Left lung (tissue), 10 donors: Measurements from ENCODE around the gene ZNF442. TPM values are rescaled to one million over a fixed set of nuclear protein-coding genes. Genes with fewer than 3 reads are reported as not detected.
"Not testable (repeated sequence)": the region's sequence is repeated elsewhere in the genome, so short reads cannot be mapped to it uniquely, and the experiment has no call there.

Experiments used
- ATAC-seq: fragments of 200-7000 bp; cut with Tn5 transposase; one replicate; pipeline ENCODE4 v1.9.1; 2020; ENCODE audit warnings: moderate library complexity
- DNase-seq, 4 donors: peaks; one replicate each; pipeline ENCODE4 v3.0.0-alpha.2; 2013 to 2020
- H3K27ac ChIP-seq, 2 donors: fragments of 200-600 bp; sonication (generic) in 1 of 2; one replicate each; pipeline versions ENCODE4 v1.5.0 to v1.8.0; 2020 to 2021
- H3K27me3 ChIP-seq, 2 donors: fragments of 200-600 bp; sonication (generic) in 1 of 2; one replicate each; pipeline versions ENCODE4 v1.5.0 to v1.8.0; 2020 to 2021
- H3K36me3 ChIP-seq, 2 donors: fragments of 200-600 bp; sonication (generic) in 1 of 2; one replicate each; pipeline versions ENCODE4 v1.5.0 to v1.8.0; 2020 to 2021
- H3K4me1 ChIP-seq, 2 donors: fragments of 200-600 bp; one replicate each; pipeline ENCODE4 v1.8.0; 2021
- H3K4me3 ChIP-seq, 2 donors: fragments of 200-600 bp; sonication (generic) in 1 of 2; one replicate each; pipeline versions ENCODE4 v1.5.0 to v1.8.0; 2020 to 2021; ENCODE audit warnings: mild to moderate bottlenecking in 1 of 2
- H3K9me3 ChIP-seq, 2 donors: fragments of 200-600 bp; sonication (generic) in 1 of 2; one replicate each; pipeline versions ENCODE4 v1.5.0 to v1.8.0; 2020 to 2021
- CTCF ChIP-seq, 2 donors: fragments of 200-600 bp; sonication (generic) in 1 of 2; IDR thresholded peaks; one replicate each; pipeline versions ENCODE4 v1.5.0 to v1.8.0; 2021; ENCODE audit warnings: antibody characterized with exemption in 2 of 2
- intact Hi-C, 2 donors: fragments of 100-400 bp; cut with DNase I; formaldehyde crosslinking; loops; one replicate each; pipeline versions ENCODE4 v1.11.2 to v1.14.2; 2022
- polyA plus RNA-seq, 6 donors: library from polyadenylated mRNA; unstranded; fragments of 120-200 nt; gene quantifications; one replicate each; pipeline ENCODE4 v1.2.1, GENCODE V29; 2013; ENCODE audit not compliant: insufficient read length in 6 of 6
- total RNA-seq, 2 donors: library from RNA; stranded (reverse); fragmentation: NEBNext Ultra II Directional; extraction: Animal tissue kit (Norgen Biotek cat#: 25700); gene quantifications; one replicate each; pipeline ENCODE4 v1.2.1, GENCODE V29; 2021
- donor health status: DM: no; HTN: yes; CAD: no.
- donor health status: DM: no; HTN: no; CAD: no.

The ZNF442 gene
- total and polyA plus RNA-seq, 8 donors, result 3.2 to 7.1 (median 5.4) TPM

DNA sequence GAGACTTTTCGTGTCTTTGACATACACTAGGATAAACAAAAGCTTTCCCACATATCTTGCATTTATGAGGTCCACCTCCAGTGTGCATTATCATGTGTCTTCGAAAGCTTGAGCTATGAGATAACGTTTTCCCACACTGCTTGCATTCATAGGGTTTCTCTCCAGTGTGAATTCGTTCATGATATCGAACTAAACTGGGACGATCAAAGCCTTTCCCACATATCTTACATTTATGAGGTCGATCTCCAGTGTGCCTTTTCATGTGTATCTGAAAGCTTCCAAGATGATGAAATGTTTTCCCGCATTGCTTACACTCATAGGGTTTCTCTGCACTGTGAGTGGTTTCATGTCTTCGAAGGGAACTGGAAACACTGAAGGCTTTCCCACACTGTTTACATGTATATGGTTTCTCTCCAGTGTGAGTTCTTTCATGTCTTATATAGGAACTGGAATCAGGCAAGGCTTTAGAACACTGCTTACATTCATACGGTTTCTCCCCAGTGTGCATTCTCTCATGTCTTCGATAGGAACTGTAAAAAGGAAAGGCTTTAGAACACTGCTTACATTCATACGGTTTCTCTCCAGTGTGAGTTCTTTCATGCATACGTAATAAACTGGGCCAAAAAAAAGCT, 46.6 kb downstream of the ZNF442 start:
- TF ChIP-seq CTCF (IDR thresholded peaks at IDR 0.05), result no peak
- no peak for DNase-seq
- intact Hi-C loops, result no loop called here
- Histone ChIP-seq H3K27ac (no peak overlapping the region), H3K36me3 (peaks cover 0 to 56% of the 10 kb centered on the region in 2 donors), H3K4me3 (no peak overlapping the region), H3K4me1 (no peaks in the 10 kb centered on the region), H3K9me3 (peaks cover 0 to 65% of the 10 kb centered on the region in 2 donors), H3K27me3 (no peaks in the 10 kb centered on the region)
- ATAC-seq, result no peak

DNA sequence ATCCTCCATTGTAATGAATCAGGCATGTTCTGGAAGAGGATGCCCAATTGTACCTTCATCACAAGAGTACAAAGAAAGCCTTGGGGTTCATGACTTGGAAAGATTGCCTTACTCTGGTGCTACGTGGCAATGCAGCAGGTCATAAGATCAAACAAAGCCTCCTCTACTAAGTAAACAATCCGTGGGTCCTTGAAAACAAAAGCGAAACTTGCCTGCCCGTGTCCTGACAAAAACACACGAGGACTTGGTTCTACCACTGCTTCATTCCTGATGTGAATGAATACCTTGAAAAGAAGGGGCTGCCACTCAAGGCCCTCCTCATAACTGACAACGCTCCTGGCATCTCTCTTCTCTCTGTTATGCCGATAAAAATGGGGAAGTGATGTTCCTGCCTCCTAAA, 50.9 kb downstream of the ZNF442 start:
- Histone ChIP-seq H3K36me3 (peaks cover 0 to 24% of the 10 kb centered on the region in 2 donors), H3K4me1 (no peaks in the 10 kb centered on the region), H3K4me3 (peak overlapping the region in 1 of 2 donors; percentile 1), H3K9me3 (peaks cover 0 to 32% of the 10 kb centered on the region in 2 donors), H3K27ac (peak overlapping the region in 1 of 2 donors; percentile 6), H3K27me3 (no peaks in the 10 kb centered on the region)
- intact Hi-C loops, result no loop called here
- DNase-seq, result peak in 1 of 4 donors; percentile 16
- no peak for TF ChIP-seq CTCF (IDR thresholded peaks at IDR 0.05)
- ATAC-seq, result peak; percentile 77

DNA sequence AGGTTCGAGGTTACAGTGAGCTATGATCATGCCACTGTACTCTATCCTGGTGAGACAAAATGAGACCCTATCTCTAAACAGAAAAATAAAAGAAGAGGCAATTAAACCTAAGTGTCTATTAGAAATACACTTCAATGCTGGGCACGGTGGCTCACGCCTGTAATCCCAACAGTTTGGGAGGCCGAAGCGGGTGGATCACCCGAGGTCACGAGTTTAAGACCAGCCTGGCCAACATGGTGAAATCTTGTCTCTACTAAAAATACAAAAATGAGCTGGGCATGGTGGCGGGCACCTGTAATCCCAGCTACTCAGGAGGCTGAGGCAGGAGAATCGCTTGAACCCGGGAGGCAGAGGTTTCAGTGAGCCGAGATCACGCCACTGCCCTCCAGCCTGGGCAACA, 56.6 kb downstream of the ZNF442 start:
- H3K27ac ChIP-seq, H3K4me3 ChIP-seq, ATAC-seq, DNase-seq, H3K36me3 ChIP-seq, H3K4me1 ChIP-seq, intact Hi-C loops, H3K27me3 ChIP-seq, H3K9me3 ChIP-seq: not testable (repeated sequence)

Other genes with a start within 250 kb of the ZNF442 start
- 1 to 10 TPM; 3.5 to 4.8 TPM for gene ZNF20, start 225.3 kb downstream of the ZNF442 start, total RNA-seq
- 10 to 100 TPM in 1 of 6 donors, 1 to 10 TPM in 5; 6.1 to 10.1 (median 7.7) TPM for gene ZNF20, start 225.3 kb downstream of the ZNF442 start, polyA plus RNA-seq
- 1 to 10 TPM; 6.4 to 6.9 TPM for gene ZNF625, start 208.9 kb downstream of the ZNF442 start, total RNA-seq
- gene ZNF625, start 208.9 kb downstream of the ZNF442 start, polyA plus RNA-seq, result 10 to 100 TPM; 11.4 to 20.5 (median 16.4) TPM
- 1 to 10 TPM; 8.9 to 9.6 TPM for gene ZNF136, start 202.6 kb downstream of the ZNF442 start, total RNA-seq
- 10 to 100 TPM; 14.7 to 18.3 (median 16.1) TPM for gene ZNF136, start 202.6 kb downstream of the ZNF442 start, polyA plus RNA-seq
- 10 to 100 TPM; 10.6 to 12.0 TPM for gene ZNF44, start 70.8 kb downstream of the ZNF442 start, total RNA-seq
- gene ZNF44, start 70.8 kb downstream of the ZNF442 start, polyA plus RNA-seq, result 10 to 100 TPM; 25.1 to 33.8 (median 31.1) TPM
- gene ZNF563, start 32.0 kb downstream of the ZNF442 start, total RNA-seq, result 1 to 10 TPM; 4.0 to 4.1 TPM
- 1 to 10 TPM; 3.9 to 5.9 (median 4.5) TPM for gene ZNF563, start 32.0 kb downstream of the ZNF442 start, polyA plus RNA-seq
- 1 to 10 TPM; 4.2 to 7.1 TPM for gene ZNF799, start 35.6 kb upstream of the ZNF442 start, total RNA-seq
- 10 to 100 TPM in 4 of 6 donors, 1 to 10 TPM in 2; 9.2 to 14.8 (median 11.1) TPM for gene ZNF799, start 35.6 kb upstream of the ZNF442 start, polyA plus RNA-seq
- gene ZNF443, start 75.3 kb upstream of the ZNF442 start, total RNA-seq, result 1 to 10 TPM; 4.3 to 4.7 TPM
- 10 to 100 TPM; 14.6 to 25.4 (median 19.7) TPM for gene ZNF443, start 75.3 kb upstream of the ZNF442 start, polyA plus RNA-seq
- gene ZNF709, start 119.1 kb upstream of the ZNF442 start, total RNA-seq, result 1 to 10 TPM; 1.8 to 2.0 TPM
- 10 to 100 TPM in 1 of 6 donors, 1 to 10 TPM in 5; 6.9 to 10.4 (median 8.7) TPM for gene ZNF709, start 119.1 kb upstream of the ZNF442 start, polyA plus RNA-seq
- 10 to 100 TPM in 1 of 2 donors, 1 to 10 TPM in 1; 9.9 to 12.5 TPM for gene ZNF564, start 185.8 kb upstream of the ZNF442 start, total RNA-seq
- gene ZNF564, start 185.8 kb upstream of the ZNF442 start, polyA plus RNA-seq, result 10 to 100 TPM in 3 of 6 donors, 1 to 10 TPM in 3; 7.4 to 12.6 (median 10.3) TPM
- 10 to 100 TPM in 1 of 2 donors, 1 to 10 TPM in 1; 9.2 to 11.7 TPM for gene ZNF490, start 245.1 kb upstream of the ZNF442 start, total RNA-seq
- 1 to 10 TPM; 5.1 to 6.0 (median 5.4) TPM for gene ZNF490, start 245.1 kb upstream of the ZNF442 start, polyA plus RNA-seq
- 10 to 100 TPM; 18.0 to 23.3 TPM for gene ZNF791, start 245.2 kb upstream of the ZNF442 start, total RNA-seq
- gene ZNF791, start 245.2 kb upstream of the ZNF442 start, polyA plus RNA-seq, result 10 to 100 TPM; 20.6 to 23.8 (median 21.9) TPM